Peyer's patch (tissue), 4 donors: ENCODE data around the gene PSMB2. TPM values are rescaled to one million over a fixed set of nuclear protein-coding genes. Genes with fewer than 3 reads are reported as not detected.
"Not testable (repeated sequence)": the region's sequence is repeated elsewhere in the genome, so short reads cannot be mapped to it uniquely, and the experiment has no call there.

ENCODE experiments used
- DNase-seq, 3 donors: peaks; one replicate each; pipeline ENCODE4 v3.0.0-alpha.2; 2017 to 2019
- H3K27ac ChIP-seq, 4 donors: fragments of 200-600 bp; sonication (generic); one replicate each; pipeline ENCODE4 v1.5.1; 2016 to 2019
- H3K27me3 ChIP-seq, 2 donors: fragments of 200-600 bp; sonication (generic); one replicate each; pipeline ENCODE4 v1.5.1; 2019
- H3K36me3 ChIP-seq, 3 donors: fragments of 200-600 bp; sonication (generic); one replicate each; pipeline ENCODE4 v1.5.1; 2016 to 2019
- H3K4me1 ChIP-seq, 4 donors: fragments of 200-600 bp; sonication (generic); one replicate each; pipeline ENCODE4 v1.5.1; 2016 to 2019
- H3K4me3 ChIP-seq, 4 donors: fragments of 200-600 bp; sonication (generic); 1 replicate in 3 of 4; 2 replicates in 1 of 4; pipeline ENCODE4 v1.5.1; 2016 to 2019; ENCODE audit warnings: mild to moderate bottlenecking in 1 of 4
- H3K9me3 ChIP-seq, 4 donors: fragments of 200-600 bp; sonication (generic); one replicate each; pipeline ENCODE4 v1.5.1; 2016 to 2019; ENCODE audit warnings: mild to moderate bottlenecking in 1 of 4
- POLR2A ChIP-seq, 2 donors: fragments of 450-650 bp; IDR thresholded peaks; one replicate each; pipeline ENCODE4 v1.5.1; 2017; ENCODE audit warnings: antibody characterized with exemption in 2 of 2, mild to moderate bottlenecking in 2 of 2, moderate library complexity in 2 of 2
- total RNA-seq, 4 donors: library from RNA; depleted of rRNA; stranded (reverse); fragments of >200 nt; gene quantifications; one replicate each; pipeline ENCODE4 v1.1.0, GENCODE V29; 2016
- TF ChIP-seq, protein P1 (sequence below), 6 experiments: fragments of 450-650 bp in 4 of 6; fragments of 200-600 bp in 2 of 6; sonication (generic) in 1 of 6; IDR thresholded peaks; one replicate each; pipeline ENCODE4 v1.5.1; 2017 to 2019; ENCODE audit warnings: antibody characterized with exemption in 6 of 6, mild to moderate bottlenecking in 3 of 6, moderate library complexity in 1 of 6

PSMB2 gene
- total RNA-seq, 4 donors from 2014 or later: 31.5 to 79.2 (median 42.6) TPM

DNA sequence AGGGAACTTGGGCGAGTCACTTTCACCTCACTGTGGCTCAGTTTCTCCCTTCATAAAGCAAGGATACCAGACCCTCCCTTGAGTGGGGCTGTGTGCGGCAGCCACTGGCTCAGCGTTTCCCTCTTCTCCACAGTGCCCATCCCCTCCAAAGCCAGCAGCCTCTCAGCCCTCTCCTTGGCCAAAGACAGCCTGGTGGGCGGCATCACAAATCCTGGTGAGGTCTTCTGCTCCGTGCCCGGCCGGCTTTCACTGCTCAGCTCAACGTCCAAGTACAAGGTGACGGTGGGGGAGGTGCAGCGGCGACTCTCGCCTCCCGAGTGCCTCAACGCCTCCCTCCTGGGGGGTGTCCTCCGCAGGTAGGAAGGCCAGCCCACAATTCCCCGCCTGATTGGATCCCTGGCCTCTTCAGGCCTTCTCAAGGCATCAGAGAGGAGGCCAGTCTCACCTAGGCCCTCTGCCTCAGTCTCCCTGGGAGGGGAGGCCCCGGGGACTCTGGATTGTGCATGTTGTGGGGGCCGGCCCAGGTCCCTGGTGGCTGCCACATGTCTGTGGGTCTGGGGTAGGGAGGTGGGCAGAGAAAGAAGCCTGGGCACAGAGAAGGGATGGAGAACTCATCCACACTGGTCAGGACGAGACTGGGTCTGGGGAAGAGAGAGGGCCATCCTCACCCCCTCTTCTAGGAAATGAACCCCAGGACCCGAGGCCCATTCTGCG lies 53.0 kb downstream of the PSMB2 start:
- no peaks in the 10 kb centered on the region for H3K36me3 ChIP-seq
- no peak overlapping the region for H3K4me3 ChIP-seq
- TF ChIP-seq POLR2A (IDR thresholded peaks at IDR 0.05): no peak
- TF ChIP-seq, protein P1, sequence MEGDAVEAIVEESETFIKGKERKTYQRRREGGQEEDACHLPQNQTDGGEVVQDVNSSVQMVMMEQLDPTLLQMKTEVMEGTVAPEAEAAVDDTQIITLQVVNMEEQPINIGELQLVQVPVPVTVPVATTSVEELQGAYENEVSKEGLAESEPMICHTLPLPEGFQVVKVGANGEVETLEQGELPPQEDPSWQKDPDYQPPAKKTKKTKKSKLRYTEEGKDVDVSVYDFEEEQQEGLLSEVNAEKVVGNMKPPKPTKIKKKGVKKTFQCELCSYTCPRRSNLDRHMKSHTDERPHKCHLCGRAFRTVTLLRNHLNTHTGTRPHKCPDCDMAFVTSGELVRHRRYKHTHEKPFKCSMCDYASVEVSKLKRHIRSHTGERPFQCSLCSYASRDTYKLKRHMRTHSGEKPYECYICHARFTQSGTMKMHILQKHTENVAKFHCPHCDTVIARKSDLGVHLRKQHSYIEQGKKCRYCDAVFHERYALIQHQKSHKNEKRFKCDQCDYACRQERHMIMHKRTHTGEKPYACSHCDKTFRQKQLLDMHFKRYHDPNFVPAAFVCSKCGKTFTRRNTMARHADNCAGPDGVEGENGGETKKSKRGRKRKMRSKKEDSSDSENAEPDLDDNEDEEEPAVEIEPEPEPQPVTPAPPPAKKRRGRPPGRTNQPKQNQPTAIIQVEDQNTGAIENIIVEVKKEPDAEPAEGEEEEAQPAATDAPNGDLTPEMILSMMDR (IDR thresholded peaks at IDR 0.05): no peak
- no peak for DNase-seq
- no peaks in the 10 kb centered on the region for H3K27me3 ChIP-seq
- no peak overlapping the region for H3K27ac ChIP-seq
- H3K4me1 ChIP-seq: no peaks in the 10 kb centered on the region
- no peaks in the 10 kb centered on the region for H3K9me3 ChIP-seq

DNA sequence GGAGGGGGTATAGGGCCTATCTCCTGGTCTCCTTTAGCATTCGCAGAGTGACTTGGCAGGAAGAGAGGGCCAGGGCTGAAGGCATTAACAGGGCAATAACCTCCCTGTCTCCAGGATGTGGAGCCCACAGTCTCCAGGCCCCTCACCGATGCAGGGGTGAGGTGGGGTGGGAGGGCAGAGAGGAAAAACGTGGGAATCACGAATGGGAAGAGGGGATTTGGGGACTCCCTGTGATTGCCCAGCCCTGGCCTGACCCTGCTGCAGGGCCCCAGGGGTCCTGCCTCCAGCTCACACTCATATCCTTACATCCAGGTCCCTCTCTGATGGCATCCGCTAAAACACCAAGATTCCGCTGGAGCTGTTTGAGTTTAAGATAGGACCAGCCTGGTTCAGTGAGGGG lies 53.6 kb downstream of the PSMB2 start:
- H3K4me3 ChIP-seq: no peak overlapping the region
- no peaks in the 10 kb centered on the region for H3K27me3 ChIP-seq
- no peak overlapping the region for H3K27ac ChIP-seq
- H3K36me3 ChIP-seq: no peaks in the 10 kb centered on the region
- no peaks in the 10 kb centered on the region for H3K4me1 ChIP-seq
- H3K9me3 ChIP-seq: no peaks in the 10 kb centered on the region
- TF ChIP-seq POLR2A (IDR thresholded peaks at IDR 0.05): no peak
- TF ChIP-seq, protein P1 (IDR thresholded peaks at IDR 0.05): no peak
- DNase-seq: no peak

DNA sequence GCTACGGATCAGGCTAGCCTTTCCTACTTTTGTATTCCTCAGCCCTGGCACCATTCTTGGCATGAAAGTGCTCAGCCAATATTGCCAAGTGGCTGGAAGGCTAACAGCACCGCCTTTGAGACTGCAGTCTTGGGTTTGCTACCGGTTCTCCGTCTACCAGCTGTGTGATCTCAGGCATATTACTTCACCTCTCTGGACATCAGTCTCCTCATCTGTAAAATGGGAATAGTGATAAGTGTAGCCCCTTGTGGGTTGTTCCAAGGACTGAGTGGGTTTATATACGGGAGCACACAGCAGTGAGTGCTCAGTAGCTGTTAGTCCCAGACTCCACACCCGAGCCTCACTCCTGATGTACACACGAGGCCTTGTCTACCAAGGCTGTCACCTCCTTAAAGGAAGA lies 54.5 kb downstream of the PSMB2 start:
- no peaks in the 10 kb centered on the region for H3K9me3 ChIP-seq
- H3K36me3 ChIP-seq: no peaks in the 10 kb centered on the region
- no peaks in the 10 kb centered on the region for H3K4me1 ChIP-seq
- no peak for TF ChIP-seq POLR2A (IDR thresholded peaks at IDR 0.05)
- TF ChIP-seq, protein P1 (IDR thresholded peaks at IDR 0.05): no peak
- no peaks in the 10 kb centered on the region for H3K27me3 ChIP-seq
- H3K4me3 ChIP-seq: no peak overlapping the region
- DNase-seq: no peak
- H3K27ac ChIP-seq: no peak overlapping the region

DNA sequence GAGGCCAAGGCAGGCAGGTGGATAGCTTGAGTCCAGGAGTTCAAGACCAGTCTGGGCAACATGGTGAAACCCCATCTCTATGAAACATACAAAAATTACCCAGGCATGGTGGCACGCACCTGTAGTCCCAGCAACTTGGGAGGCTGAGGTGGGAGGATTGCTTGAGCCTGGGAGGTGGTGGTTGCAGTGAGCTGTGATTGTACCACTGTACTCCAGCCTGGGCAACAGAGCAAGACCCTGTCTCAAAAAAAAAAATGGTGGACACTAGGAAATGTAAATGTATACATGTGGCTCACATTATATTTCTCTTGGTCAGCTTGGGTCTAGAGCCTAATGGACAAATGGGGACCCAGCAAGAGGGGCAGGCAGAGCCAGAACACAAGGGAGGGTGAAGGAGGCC lies 55.5 kb downstream of the PSMB2 start:
- not testable (repeated sequence) for H3K27me3 ChIP-seq, DNase-seq, H3K4me1 ChIP-seq, H3K9me3 ChIP-seq, H3K4me3 ChIP-seq, H3K27ac ChIP-seq, H3K36me3 ChIP-seq

DNA sequence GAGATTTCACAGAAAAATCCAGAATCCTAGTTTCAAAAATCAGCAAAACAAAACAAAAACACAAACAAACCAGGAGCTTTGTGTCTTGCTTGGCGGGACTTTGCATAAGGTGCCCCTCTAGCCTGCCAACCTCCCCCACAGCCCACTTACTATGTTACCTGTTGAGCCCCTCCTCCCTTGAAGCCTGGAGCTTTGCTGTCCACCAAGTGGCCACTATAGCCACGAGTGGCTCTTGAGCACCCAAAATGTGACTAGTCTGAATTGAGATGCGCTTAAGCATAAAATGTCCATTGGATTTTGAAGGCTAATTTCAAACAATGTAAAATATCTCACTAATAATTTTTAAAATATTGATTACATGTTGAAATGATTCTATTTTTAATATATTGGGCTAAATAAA lies 56.0 kb downstream of the PSMB2 start:
- no peaks in the 10 kb centered on the region for H3K4me1 ChIP-seq
- H3K27ac ChIP-seq: no peak overlapping the region
- H3K9me3 ChIP-seq: no peaks in the 10 kb centered on the region
- H3K36me3 ChIP-seq: no peaks in the 10 kb centered on the region
- no peaks in the 10 kb centered on the region for H3K27me3 ChIP-seq
- TF ChIP-seq, protein P1 (IDR thresholded peaks at IDR 0.05): no peak
- TF ChIP-seq POLR2A (IDR thresholded peaks at IDR 0.05): no peak
- no peak for DNase-seq
- no peak overlapping the region for H3K4me3 ChIP-seq

DNA sequence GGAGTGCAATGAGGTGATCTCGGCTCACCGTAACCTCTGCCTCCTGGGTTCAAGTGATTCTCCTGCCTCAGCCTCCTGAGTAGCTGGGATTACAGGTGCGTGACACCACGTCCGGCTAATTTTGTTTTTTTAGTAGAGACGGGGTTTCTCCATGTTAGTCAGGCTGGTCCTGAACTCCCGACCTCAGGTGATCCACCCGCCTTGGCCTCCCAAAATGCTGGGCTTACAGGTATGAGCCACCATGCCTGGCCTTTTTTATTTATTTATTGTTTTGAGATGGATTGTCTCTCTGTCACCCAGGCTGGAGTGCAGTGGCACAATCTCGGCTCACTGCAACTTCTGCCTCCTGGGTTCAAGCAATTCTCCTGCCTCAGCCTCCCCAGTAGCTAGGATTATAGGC lies 59.7 kb downstream of the PSMB2 start:
- H3K27ac ChIP-seq, DNase-seq, H3K36me3 ChIP-seq, H3K27me3 ChIP-seq, H3K4me3 ChIP-seq, H3K9me3 ChIP-seq: not testable (repeated sequence)
- H3K4me1 ChIP-seq: peaks cover 0 to 18% (median 7%) of the 10 kb centered on the region in 4 donors

DNA sequence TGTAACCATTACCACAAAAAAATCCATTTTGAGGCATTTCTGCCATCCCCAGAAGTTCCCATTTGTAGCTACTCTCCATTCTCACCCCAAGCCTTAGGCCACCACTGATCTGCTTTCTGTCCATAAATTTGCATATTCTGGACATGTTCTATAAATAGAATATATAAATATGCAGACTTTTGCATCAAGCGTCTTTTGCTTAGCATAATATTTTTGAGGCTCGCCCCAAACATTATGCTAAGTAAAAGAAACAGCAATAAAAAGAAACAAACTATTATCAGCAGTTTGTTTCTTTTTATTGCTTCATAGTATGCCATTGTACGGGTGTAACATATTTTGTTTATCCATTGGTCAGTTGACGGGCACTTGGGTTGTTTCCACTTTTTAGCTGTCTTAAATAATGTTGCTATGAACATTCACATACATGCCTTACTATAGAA lies 60.4 kb downstream of the PSMB2 start:
- H3K4me3 ChIP-seq: no peak overlapping the region
- H3K4me1 ChIP-seq: peaks cover 0 to 20% (median 9%) of the 10 kb centered on the region in 4 donors
- TF ChIP-seq POLR2A (IDR thresholded peaks at IDR 0.05): no peak
- TF ChIP-seq, protein P1 (IDR thresholded peaks at IDR 0.05): no peak
- no peak for DNase-seq
- H3K27ac ChIP-seq: no peak overlapping the region
- no peaks in the 10 kb centered on the region for H3K27me3 ChIP-seq
- H3K9me3 ChIP-seq: no peaks in the 10 kb centered on the region
- H3K36me3 ChIP-seq: no peaks in the 10 kb centered on the region
